GM21619 (cell line): ENCODE measurements around the gene TTC5.
"Not testable (repeated sequence)": the region's sequence is repeated elsewhere in the genome, so short reads cannot be mapped to it uniquely, and the experiment has no call there.

Experiments
- ATAC-seq: cut with Tn5 transposase; IDR thresholded peaks from one replicate; pipeline ENCODE4 v1.9.1; 2021; ENCODE audit not compliant: unreplicated experiment

TTC5 gene

GRCh38 chr14:20305265-20306078 is at the start of gene TTC5:
TSS of gene TTC5 (minus strand) at chr14:20305951. CDS start at chr14:20305937, 14 bp downstream.
- ATAC-seq, result peak; percentile 95

- ATAC-seq, result no peak
Measured at GRCh38 chr14:20350860-20351259, 45.1 kb upstream of the TTC5 start.

- ATAC-seq, result no peak
Measured at GRCh38 chr14:20350282-20350681, 44.5 kb upstream of the TTC5 start.

GRCh38 chr14:20347747-20348146 is 42.0 kb upstream of the TTC5 start:
- no peak for ATAC-seq

- ATAC-seq, result no peak
Measured at GRCh38 chr14:20346713-20347112, 41.0 kb upstream of the TTC5 start.

- no peak for ATAC-seq
Measured at GRCh38 chr14:20345366-20345765, 39.6 kb upstream of the TTC5 start.

GRCh38 chr14:20343862-20344220 is 38.1 kb upstream of the TTC5 start:
- ATAC-seq, result no peak

GRCh38 chr14:20343092-20343861 is 37.5 kb upstream of the TTC5 start, which contains the start of gene PARP2:
TSS of gene PARP2 (plus strand) at chr14:20343635. CDS start at chr14:20343642, 7 bp downstream.
- peak; percentile 91 for ATAC-seq

GRCh38 chr14:20341646-20342045 is 35.9 kb upstream of the TTC5 start:
- no peak for ATAC-seq

GRCh38 chr14:20341032-20341431 is 35.3 kb upstream of the TTC5 start:
- ATAC-seq, result not testable (repeated sequence)

- ATAC-seq, result no peak
Measured at GRCh38 chr14:20334017-20334416, 28.3 kb upstream of the TTC5 start.

GRCh38 chr14:20333494-20333841 is 27.7 kb upstream of the TTC5 start:
- ATAC-seq, result no peak

- peak; percentile 97 for ATAC-seq
Measured at GRCh38 chr14:20332788-20333493, 27.2 kb upstream of the TTC5 start, which contains the start of gene CCNB1IP1. TSS of gene CCNB1IP1 (minus strand) at chr14:20333279. CDS start at chr14:20316523, 16,756 bp downstream.

- ATAC-seq, result no peak
Measured at GRCh38 chr14:20332431-20332787, 26.7 kb upstream of the TTC5 start.

GRCh38 chr14:20331053-20331613 is 25.4 kb upstream of the TTC5 start:
- ATAC-seq, result no peak

GRCh38 chr14:20329355-20329754 is 23.6 kb upstream of the TTC5 start:
- ATAC-seq, result no peak

GRCh38 chr14:20328705-20329104 is 23.0 kb upstream of the TTC5 start:
- no peak for ATAC-seq

GRCh38 chr14:20327005-20327869 is 21.5 kb upstream of the TTC5 start:
- no peak for ATAC-seq

- no peak for ATAC-seq
Measured at GRCh38 chr14:20317720-20318119, 12.0 kb upstream of the TTC5 start.

- no peak for ATAC-seq
Measured at GRCh38 chr14:20314026-20314425, 8.3 kb upstream of the TTC5 start.
